Activated CD8-positive, alpha-beta memory T cell treated with anti-CD3 and anti-CD28 coated beads, Interleukin-2, amount 50 U/mL, for 1 hour (primary cell): ENCODE results near the gene APOC1.
A peak's percentile ranks its signal among the peaks of the same experiment; 100 is the strongest.
"Not testable (repeated sequence)": the region's sequence is repeated elsewhere in the genome, so short reads cannot be mapped to it uniquely, and the experiment has no call there.

Experiments
- DNase-seq: peaks from one replicate; pipeline ENCODE4 v3.0.0-alpha.2; 2020; ENCODE audit errors: extremely low read depth

Gene APOC1

DNA sequence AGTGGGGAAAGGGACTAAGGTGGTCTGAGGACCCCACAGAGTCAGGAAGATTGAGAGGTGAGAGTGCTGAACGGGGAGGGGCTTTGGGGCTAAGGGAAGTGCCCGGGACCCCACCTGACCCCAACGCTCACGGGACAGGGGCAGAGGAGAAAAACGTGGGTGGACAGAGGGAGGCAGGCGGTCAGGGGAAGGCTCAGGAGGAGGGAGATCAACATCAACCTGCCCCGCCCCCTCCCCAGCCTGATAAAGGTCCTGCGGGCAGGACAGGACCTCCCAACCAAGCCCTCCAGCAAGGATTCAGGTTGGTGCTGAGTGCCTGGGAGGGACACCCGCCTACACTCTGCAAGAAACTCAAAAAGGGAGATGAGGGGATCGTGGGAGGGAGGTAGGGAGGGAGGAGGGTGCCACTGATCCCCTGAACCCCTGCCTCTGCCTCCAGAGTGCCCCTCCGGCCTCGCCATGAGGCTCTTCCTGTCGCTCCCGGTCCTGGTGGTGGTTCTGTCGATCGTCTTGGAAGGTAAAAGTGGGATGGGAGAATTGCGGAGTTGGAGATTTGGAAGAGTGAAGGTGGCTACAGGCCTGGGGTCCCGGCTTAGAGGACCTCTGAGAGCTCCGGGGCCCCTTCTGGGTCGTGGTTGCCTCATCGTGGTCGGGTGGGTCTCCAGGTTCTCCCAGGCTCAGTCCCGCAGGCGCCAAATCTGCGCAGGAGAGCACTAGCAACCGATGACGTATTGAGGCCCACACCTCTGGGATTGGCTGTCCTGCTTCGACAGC is at the start of gene APOC1:
Gene APOC1 (plus strand): TSS at position 176 of the 774 bp plus-strand sequence. CDS start 284 bp downstream, at position 460.
- DNase-seq, result peak; percentile 40

- DNase-seq, result no peak
Observed at GRCh38 chr19:44865196-44865767, 49.1 kb upstream of the APOC1 start.

- no peak for DNase-seq
Observed at GRCh38 chr19:44866664-44867063, 47.7 kb upstream of the APOC1 start.

GRCh38 chr19:44867578-44867977 is 46.8 kb upstream of the APOC1 start:
- no peak for DNase-seq

GRCh38 chr19:44869733-44870470 is 44.5 kb upstream of the APOC1 start:
- DNase-seq, result no peak

GRCh38 chr19:44871809-44872208 is 42.6 kb upstream of the APOC1 start:
- DNase-seq, result no peak

DNA sequence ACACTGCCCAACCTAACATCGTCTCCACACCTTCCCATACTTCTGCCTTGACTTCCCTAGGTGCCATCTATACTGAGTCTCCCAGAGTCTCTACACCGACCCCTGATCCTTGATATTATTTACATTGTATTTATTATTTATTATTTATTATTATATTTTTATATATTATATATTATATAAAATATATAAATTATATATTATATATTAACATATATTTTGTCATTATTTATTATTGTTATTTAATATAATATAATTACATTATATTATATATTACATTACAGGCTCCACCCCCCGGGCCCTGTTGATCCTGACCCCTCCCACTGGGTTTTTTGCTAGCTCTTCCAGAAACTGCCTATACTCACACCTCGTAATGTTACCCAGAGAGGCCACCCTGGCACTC is 41.7 kb upstream of the APOC1 start:
- no peak for DNase-seq

- DNase-seq, result no peak
Observed at GRCh38 chr19:44874317-44874716, 40.1 kb upstream of the APOC1 start.

DNA sequence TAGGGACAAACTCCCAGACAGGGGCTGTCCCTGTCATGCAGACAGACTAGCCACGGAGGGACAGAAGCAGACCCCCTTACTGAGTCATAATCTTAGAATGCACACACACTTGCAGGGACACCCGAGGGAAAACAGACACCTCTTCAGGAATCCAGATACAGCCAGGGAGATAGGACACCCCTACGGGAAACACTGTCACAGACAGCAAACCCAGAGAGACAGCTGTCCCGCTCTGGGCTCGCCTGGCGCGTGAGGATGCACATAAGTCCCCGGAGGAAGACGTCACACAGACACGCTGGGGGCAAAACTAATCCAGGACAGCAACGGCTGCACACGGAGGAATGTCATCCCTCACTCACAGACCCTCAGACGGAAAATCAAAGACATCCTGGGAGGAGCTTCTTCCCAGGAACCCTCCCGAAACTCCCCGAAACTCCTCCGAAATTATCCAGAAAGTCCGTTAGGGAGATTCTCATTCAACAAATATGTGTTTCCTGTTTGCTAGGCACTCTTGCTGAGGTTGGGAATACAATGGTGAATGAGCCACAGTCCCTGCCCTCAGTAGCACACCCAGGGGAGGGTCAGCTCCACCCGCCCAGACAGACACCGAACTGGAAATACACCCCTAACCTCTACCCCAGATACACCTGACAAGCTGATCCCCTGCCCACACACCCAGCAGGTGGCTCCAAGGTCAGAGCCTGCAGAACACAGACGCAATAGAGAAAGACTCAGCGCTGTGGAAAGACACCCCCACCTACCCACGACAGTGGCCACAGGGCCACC is 38.5 kb upstream of the APOC1 start:
- DNase-seq, result no peak

DNA sequence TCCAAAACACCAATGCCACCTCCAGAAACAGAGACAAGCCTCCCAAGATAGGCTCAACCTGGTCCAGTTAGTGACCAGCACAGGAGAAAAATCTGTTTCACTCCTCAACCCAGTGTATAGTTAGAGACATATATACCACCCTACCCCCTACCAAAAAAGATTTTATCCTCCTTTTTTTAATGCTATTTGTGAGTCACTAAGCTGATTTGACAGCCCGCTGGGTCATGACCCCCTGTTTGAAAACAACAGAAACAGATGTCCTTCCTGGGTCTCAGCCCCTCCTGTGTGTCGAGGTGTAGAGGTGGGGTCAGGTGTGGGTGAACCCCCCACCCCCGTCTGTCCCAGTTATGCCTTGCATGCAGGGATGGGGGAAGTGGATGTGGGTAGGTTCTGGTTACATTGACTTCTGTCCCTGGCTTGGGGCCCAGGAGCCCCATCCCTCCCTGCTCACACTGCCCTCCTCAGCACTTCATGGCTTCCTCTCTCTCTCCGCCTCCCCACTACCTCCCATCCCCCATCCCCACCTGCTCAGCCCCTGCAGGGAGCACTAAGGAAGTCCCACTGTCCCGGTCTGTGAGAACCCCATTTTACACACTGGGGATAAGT is 37.4 kb upstream of the APOC1 start:
- no peak for DNase-seq

GRCh38 chr19:44878120-44878865 is 36.1 kb upstream of the APOC1 start:
- no peak for DNase-seq

DNA sequence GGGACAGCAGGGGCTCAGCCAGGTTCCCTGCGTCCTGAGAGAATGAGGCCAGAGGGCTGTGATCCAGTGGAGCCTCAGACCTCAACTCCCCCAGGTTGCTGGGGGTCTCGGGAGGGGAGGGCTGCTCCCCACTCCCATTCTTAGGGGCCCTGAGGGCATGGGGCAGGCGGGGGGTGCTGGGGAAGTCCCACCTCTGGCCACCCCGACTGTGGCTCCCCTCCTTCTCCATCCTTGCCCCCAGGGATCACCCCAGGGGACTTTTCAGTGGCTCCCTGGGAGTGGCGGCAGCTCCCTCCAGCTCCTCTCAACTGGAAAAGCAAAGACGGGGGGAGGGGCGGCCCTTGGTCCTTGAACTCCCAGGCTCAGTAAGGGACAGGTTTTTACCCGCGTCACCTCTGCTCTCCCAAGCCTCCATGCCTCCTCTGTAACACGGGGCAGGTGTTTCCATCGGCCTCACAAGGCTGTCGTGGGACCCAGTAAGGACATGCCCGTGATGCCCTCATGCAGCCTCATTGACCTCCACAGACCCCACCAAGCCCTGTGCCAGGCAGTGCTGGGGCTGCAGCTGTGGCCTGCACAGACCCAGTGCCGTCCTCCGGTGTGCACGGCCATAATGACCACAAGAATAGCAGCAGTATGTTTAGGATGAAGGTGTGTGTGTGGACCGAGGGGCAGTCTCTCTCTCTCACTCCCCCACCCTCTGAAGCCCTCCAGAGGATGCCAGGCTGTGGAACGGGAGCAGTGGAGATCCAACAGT is 34.9 kb upstream of the APOC1 start:
- DNase-seq, result no peak

DNA sequence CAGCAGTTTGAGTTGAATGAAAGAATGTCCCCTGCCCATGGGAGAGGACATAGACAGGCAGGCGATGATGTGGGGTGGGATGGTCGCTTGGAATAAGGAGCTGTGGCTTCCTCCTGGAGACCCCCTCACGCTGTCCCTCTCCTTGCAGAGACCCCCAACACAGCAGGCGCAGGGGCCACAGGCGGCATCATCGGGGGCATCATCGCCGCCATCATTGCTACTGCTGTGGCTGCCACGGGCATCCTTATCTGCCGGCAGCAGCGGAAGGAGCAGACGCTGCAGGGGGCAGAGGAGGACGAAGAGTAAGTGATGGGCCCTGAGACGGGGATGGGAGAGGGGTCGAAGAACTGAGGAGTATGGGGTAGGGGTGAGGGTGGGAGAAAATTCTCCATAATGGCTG is 32.3 kb upstream of the APOC1 start:
- DNase-seq, result no peak

GRCh38 chr19:44882619-44883397 is 31.6 kb upstream of the APOC1 start:
- DNase-seq, result not testable (repeated sequence)

DNA sequence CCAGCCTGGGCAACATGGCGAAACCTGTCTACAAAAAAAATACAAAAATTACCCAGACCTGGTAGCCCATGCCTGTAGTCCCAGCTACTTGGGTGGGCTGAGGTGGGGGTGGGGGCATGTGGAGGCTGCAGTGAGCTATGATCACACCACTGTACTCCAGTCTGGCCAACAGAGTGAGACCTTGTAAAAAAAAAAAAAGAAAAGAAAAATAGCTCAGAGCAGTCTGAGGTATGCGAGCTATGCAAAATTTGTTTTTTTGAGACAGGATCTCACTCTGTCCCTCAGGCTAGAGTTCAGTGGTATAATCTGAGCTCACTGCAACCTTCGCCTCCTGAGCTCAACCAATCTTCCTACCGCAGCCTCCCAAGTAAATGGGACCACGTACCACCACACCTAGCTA is 30.5 kb upstream of the APOC1 start:
- no peak for DNase-seq

- DNase-seq, result no peak
Observed at GRCh38 chr19:44884566-44884965, 29.8 kb upstream of the APOC1 start.

DNA sequence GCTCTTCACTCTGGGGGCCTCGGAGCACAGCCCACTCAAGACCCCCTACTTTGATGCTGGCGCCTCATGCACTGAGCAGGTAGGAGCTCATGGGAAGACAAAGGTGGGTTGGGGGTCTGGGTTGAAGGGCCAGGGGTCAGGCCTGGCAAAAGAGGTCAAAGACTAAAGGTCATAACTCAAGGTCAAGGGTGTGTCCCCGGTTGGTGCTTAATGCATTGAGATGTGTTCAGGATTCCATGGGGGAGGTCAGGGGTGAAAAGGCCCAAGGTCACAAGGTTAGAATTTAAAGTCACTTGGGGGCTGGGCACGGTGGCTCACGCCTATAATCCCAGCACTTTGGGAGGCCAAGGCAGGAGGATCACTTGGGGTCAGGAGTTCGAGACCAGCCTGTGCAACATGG is 28.3 kb upstream of the APOC1 start:
- no peak for DNase-seq

DNA sequence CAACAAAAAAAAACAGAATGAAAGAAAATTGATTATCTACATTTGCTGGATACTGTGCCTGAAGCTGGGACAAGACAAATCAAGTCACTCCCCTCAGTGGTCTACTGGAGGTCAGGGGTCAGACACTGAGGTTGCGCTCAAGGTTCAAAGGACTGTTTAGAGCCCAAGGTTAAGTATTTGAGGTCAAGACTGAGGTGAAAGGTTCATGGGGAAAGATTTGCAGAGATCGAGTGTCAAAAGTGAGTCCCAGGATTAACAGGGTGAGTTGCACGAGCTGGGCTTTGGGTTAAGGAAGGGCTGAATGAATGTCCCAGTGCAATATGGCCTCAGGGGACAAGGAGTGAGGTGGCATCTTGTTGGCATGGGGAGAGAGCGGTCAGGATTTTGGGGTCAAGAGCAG is 26.8 kb upstream of the APOC1 start:
- DNase-seq, result no peak

DNA sequence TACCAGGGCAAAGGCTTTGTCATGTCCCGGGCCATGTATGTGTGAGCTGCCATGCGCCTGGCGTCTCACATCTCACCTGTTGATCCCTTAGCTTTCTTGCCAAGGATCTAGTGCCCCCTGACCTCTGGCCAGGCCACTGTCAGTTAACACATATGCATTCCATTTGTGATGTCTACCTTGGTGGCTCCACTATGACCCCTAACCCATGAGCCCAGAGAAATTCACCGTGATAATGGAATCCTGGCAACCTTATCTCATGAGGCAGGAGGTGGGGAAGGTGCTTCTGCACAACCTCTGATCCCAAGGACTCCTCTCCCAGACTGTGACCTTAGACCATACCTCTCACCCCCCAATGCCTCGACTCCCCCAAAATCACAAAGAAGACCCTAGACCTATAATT is 26.1 kb upstream of the APOC1 start:
- DNase-seq, result not testable (repeated sequence)
